ENCODE data around the gene N4BP2.
"Not testable (repeated sequence)": the region's sequence is repeated elsewhere in the genome, so short reads cannot be mapped to it uniquely, and the experiment has no call there.

N4BP2 gene

GRCh38 chr4:40093400-40093799, 36.8 kb downstream of the N4BP2 start:
- not testable (repeated sequence) for DNase-seq

GRCh38 chr4:40099010-40099409, 42.4 kb downstream of the N4BP2 start:
- no peak for DNase-seq

- DNase-seq, result not testable (repeated sequence)
Observed at GRCh38 chr4:40107150-40107549, 50.5 kb downstream of the N4BP2 start.

- DNase-seq, result no peak
Observed at GRCh38 chr4:40112027-40112792, 55.6 kb downstream of the N4BP2 start.

- no peak for DNase-seq
Observed at GRCh38 chr4:40114206-40114605, 57.6 kb downstream of the N4BP2 start.

GRCh38 chr4:40118861-40119260, 62.2 kb downstream of the N4BP2 start:
- no peak for DNase-seq

- no peak for DNase-seq
Observed at GRCh38 chr4:40119344-40119743, 62.7 kb downstream of the N4BP2 start.

GRCh38 chr4:40121515-40121914, 64.9 kb downstream of the N4BP2 start:
- no peak for DNase-seq

- no peak for DNase-seq
Observed at GRCh38 chr4:40122941-40123340, 66.3 kb downstream of the N4BP2 start.

GRCh38 chr4:40124690-40125089, 68.0 kb downstream of the N4BP2 start:
- DNase-seq, result no peak

GRCh38 chr4:40130401-40131036, 73.9 kb downstream of the N4BP2 start:
- DNase-seq, result no peak

- DNase-seq, result no peak
Observed at GRCh38 chr4:40132816-40133215, 76.2 kb downstream of the N4BP2 start.

GRCh38 chr4:40134206-40134917, 77.7 kb downstream of the N4BP2 start:
- DNase-seq, result no peak

GRCh38 chr4:40136202-40136601, 79.6 kb downstream of the N4BP2 start:
- DNase-seq, result not testable (repeated sequence)

- no peak for DNase-seq
Observed at GRCh38 chr4:40140196-40140595, 83.5 kb downstream of the N4BP2 start.

- DNase-seq, result not testable (repeated sequence)
Observed at GRCh38 chr4:40140597-40140996, 83.9 kb downstream of the N4BP2 start.

- DNase-seq, result no peak
Observed at GRCh38 chr4:40143926-40144508, 87.4 kb downstream of the N4BP2 start.

- DNase-seq, result no peak
Observed at GRCh38 chr4:40144716-40145115, 88.1 kb downstream of the N4BP2 start.

GRCh38 chr4:40147490-40147889, 90.8 kb downstream of the N4BP2 start:
- DNase-seq, result not testable (repeated sequence)

- peak; percentile 70 for DNase-seq
Observed at GRCh38 chr4:40149960-40150385, 93.3 kb downstream of the N4BP2 start.

- no peak for DNase-seq
Observed at GRCh38 chr4:40150932-40151331, 94.3 kb downstream of the N4BP2 start.

GRCh38 chr4:40152637-40153036, 96.0 kb downstream of the N4BP2 start:
- no peak for DNase-seq

GRCh38 chr4:40157436-40157835, 100.8 kb downstream of the N4BP2 start:
- DNase-seq, result no peak
